Omental fat pad (tissue), 4 donors: ENCODE data around the gene ALK. TPM values are rescaled to one million over a fixed set of nuclear protein-coding genes. Genes with fewer than 3 reads are reported as not detected.

Experiments
- ATAC-seq: fragments of 150-250 bp; one replicate; pipeline ENCODE4 v1.9.1; 2016; ENCODE audit warnings: mild to moderate bottlenecking, moderate library complexity; ENCODE audit not compliant: low FRiP score
- DNase-seq: peaks from one replicate; pipeline ENCODE4 v3.0.0-alpha.2; 2019; ENCODE audit warnings: low spot score
- CTCF ChIP-seq, 3 donors: fragments of 450-650 bp; IDR thresholded peaks; one replicate each; pipeline ENCODE4 v1.5.1; 2016 to 2017; ENCODE audit warnings: antibody characterized with exemption in 3 of 3, mild to moderate bottlenecking in 3 of 3, moderate library complexity in 2 of 3
- small RNA-seq: library from RNA; depleted of rRNA; stranded (forward); fragments of <200 nt; gene quantifications from one replicate; pipeline ENCODE3, GENCODE V24; 2016
- total RNA-seq, 4 donors: library from RNA; depleted of rRNA; stranded (reverse); fragments of >200 nt; gene quantifications; one replicate each; pipeline ENCODE4 v1.1.0, GENCODE V29; 2016

ALK gene
- total RNA-seq, 4 donors from 2014 or later = 0.12 to 2.2 (median 0.44) TPM; not detected in 1

- no peak for TF ChIP-seq CTCF (IDR thresholded peaks at IDR 0.05)
- ATAC-seq (no peak), DNase-seq (no peak)
These were observed 764.3 kb downstream of the ALK start for GRCh38 chr2:29157131-29157530.

GRCh38 chr2:29155578-29155977, 765.8 kb downstream of the ALK start:
- no peak for TF ChIP-seq CTCF (IDR thresholded peaks at IDR 0.05)
- ATAC-seq (no peak), DNase-seq (no peak)

- ATAC-seq (no peak), DNase-seq (no peak)
- TF ChIP-seq CTCF (IDR thresholded peaks at IDR 0.05) = no peak
These were observed 766.8 kb downstream of the ALK start for GRCh38 chr2:29154610-29155009.

- TF ChIP-seq CTCF (IDR thresholded peaks at IDR 0.05) = no peak
- no peak for DNase-seq
- no peak for ATAC-seq
These were observed 773.4 kb downstream of the ALK start for GRCh38 chr2:29147963-29148362.

- no peak for TF ChIP-seq CTCF (IDR thresholded peaks at IDR 0.05)
- ATAC-seq = no peak
- DNase-seq = no peak
These were observed 775.2 kb downstream of the ALK start for GRCh38 chr2:29146197-29146596.

GRCh38 chr2:29143657-29144056, 777.7 kb downstream of the ALK start:
- DNase-seq (no peak), ATAC-seq (no peak)
- no peak for TF ChIP-seq CTCF (IDR thresholded peaks at IDR 0.05)

Small RNAs within 50 kb of the gene (small RNA-seq; reads per million reads assigned to genes)
- not detected for gene RN7SL516P

Other genes starting within 250 kb of the ALK start
- 100 to 1,000 TPM in 1 of 4 donors, 10 to 100 TPM in 3; 69.1 to 254 (median 80.1) TPM for gene YPEL5, start 225.4 kb upstream of the ALK start, total RNA-seq